ENCODE measurements around the gene RESF1. TPM values are rescaled to one million over a fixed set of nuclear protein-coding genes. Genes with fewer than 3 reads are reported as not detected.

The RESF1 gene
- total RNA-seq, 1 experiment from 2014 or later: 38.3 TPM

Other genes starting within 250 kb of the RESF1 start
- gene AMN1, start 230.4 kb upstream of the RESF1 start, total RNA-seq (2014; rRNA removed; shearing (Covaris generic)): 21.5 and 26.4 TPM in 2 replicates
- gene BICD1, start 147.4 kb downstream of the RESF1 start, total RNA-seq (2014; rRNA removed; shearing (Covaris generic)): 6.6 and 10.0 TPM in 2 replicates

All from A172 (cell line).